GM12801 (cell line): Measurements from ENCODE around the gene TMEM121.

Experiments
- TF ChIP-seq, protein P1 (sequence below): IDR thresholded peaks from one replicate; pipeline ENCODE4 v1.5.1; 2011; ENCODE audit warnings: control low read depth; ENCODE audit not compliant: insufficient read length; ENCODE audit errors: extremely low read depth

TMEM121 gene

DNA sequence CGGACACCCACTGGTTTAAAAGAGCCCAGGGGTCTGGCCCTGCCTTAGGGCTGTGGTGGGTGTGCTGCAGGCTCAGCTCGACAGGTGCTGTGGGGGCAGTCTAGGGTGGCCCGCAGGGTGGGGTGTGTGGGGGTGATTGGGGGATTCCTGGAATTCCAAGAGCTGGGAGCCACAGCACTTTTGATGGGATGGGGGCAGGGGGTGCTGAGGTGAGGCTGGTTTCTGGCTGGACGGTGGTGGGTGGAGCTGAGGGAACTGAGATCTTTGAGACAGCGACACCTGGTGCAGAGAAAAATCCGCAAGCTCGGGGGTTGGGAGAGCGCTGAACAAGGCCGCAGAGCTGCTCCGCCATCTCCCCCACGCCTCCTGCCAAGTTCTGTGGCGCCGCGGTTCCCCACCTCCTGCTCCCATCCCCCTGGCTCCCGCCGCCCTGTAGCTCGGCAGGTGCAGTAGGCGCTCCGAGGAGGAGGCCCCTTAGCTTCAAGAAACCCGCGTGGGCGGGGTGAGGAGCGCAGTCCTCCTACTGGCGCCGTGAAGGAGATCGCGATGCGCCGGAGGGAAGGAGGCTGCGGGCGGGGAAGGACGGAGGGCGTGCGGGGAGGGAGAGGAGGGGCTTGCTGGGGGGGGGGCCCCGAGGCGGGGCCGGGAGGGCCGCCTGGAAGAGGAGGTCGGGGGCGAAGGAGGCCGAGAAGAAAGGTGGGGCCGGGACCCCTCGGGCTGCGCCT, 36.7 kb upstream of the TMEM121 start:
- TF ChIP-seq, protein P1, sequence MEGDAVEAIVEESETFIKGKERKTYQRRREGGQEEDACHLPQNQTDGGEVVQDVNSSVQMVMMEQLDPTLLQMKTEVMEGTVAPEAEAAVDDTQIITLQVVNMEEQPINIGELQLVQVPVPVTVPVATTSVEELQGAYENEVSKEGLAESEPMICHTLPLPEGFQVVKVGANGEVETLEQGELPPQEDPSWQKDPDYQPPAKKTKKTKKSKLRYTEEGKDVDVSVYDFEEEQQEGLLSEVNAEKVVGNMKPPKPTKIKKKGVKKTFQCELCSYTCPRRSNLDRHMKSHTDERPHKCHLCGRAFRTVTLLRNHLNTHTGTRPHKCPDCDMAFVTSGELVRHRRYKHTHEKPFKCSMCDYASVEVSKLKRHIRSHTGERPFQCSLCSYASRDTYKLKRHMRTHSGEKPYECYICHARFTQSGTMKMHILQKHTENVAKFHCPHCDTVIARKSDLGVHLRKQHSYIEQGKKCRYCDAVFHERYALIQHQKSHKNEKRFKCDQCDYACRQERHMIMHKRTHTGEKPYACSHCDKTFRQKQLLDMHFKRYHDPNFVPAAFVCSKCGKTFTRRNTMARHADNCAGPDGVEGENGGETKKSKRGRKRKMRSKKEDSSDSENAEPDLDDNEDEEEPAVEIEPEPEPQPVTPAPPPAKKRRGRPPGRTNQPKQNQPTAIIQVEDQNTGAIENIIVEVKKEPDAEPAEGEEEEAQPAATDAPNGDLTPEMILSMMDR, result no peak

DNA sequence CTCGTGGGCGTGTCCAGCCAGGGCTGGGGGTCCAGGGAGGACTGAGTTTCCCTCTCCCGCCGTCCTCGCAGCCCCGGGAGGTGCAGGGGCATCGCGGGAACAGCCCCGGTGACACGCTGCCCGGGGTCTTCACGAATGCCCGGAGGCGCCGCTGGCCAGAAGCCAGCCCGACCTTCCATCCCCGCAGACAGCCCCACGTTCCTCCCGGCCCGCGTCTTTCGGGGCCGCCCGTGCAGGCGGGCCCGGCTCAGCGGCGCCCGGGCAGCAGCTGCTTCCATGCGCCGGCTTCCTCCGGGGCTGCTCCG, 36.2 kb upstream of the TMEM121 start:
- TF ChIP-seq, protein P1, result no peak

DNA sequence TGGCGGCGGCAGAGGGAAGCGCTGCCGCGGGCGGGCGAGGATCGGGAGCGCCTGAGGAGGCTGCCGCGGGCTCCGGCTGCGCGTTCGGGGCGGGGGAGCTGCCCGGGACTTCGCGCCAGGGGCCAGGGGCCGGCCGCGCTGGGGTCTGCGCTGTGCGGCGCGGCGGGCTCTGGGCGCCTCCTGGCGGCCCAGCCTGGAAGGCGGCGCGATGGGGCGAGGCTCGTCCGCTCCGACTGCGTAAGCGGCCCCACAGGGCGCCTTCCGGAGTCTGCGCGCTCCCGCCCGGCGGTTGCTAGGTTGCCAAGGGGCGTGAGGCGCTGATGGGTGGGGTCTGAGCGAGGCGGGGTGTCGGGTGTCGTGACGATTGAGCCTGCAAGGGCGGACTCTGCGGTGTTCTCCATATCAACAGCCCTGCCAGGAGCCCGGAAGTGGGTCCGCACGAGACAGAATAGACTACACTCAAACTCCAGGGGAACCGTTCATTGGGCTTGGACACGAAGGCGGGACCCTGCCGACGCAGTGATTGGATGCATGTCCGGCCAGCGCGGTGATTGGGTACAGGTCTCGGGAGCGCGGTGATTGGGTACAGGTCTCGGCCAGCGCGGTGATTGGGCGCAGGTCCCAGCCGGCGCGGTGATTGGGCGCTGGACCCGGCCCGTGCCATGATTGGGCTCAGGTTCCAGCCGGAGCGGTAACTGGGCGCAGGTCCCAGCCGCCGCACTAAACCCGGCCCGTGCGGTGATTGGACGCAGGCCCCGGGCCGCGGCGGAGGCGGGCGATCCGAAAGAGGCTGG, 35.6 kb upstream of the TMEM121 start, which contains the start of gene TEDC1:
Gene TEDC1, plus strand, starts transcription at position 675 of the 794 bp plus-strand sequence. CDS start 130 bp downstream, outside the sequence.
- TF ChIP-seq, protein P1, result no peak

DNA sequence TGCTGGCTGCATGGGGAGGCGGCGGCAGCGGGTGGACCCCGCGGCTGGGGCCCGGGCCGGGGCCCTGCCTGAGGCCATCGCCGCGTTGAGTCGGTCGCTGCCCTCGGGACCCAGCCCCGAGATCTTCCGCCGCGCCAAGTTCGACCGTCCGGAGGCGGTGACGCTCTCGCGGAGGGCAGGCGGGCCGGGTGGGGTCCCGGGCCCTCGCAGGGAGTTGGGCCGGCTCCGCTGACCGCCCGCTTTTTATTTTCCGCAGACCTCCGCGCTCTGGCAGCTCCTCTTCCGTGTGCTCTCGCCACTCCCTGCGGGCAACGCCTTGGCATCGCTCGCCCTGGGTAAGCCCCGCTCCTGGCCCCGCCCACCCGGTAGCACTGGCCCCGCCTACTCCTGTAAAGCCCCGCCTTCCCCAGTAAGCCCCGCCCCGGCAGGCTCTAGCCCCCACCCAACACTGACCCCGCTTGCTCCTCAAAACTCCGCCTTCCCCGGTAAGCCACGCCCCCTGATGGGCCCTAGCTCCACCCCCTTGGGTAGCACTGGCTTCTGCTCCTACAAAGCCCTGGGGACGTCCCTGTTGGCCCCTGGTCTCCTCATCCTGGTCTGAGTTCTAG, 34.9 kb upstream of the TMEM121 start:
- TF ChIP-seq, protein P1, result no peak

DNA sequence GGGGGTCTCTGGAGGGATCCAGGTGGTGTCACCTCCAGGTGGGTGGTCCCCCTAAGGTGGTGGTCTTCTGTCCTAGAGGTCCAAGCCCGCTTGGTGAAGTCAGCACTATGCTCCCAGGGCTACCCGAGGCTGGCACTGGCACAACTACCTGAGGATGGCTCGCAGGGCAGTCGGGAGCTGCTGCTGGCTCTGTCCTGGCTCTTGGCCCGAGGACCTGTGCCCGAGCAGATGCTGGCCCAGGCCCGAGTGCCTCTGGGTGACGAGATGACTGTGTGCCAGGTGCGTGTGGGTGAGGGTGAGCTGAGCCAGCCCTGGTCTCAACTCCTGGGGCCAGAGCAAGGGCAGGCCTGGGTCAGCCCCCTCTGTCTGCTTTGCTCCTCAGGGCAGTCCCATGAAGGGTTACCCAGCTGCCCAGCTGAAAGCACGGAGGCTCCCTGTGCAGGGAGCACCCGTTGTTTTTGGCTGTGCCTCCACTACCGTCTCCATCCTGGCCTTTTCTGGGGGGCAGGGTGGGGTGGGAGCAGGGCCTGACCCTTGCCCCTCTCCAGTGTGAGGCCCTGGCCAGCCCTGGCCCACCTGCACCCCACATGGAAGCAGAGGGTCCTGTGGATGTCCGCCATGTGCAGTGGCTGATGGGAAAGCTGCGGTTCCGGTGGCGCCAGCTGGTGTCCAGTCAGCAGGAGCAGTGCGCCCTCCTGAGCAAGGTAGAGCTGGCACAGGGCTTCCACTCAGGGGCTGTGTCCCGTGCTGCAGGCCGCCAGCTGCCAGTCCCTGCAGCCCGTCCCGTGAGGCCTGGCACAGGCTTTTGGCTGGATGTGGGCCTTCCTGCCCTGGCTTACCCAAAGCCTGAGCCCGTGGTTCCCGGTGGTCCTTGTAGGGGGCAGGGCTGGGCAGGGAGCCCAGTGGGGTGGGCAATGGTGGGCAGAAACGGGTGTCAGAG, 34.1 kb upstream of the TMEM121 start:
- TF ChIP-seq, protein P1, result no peak

DNA sequence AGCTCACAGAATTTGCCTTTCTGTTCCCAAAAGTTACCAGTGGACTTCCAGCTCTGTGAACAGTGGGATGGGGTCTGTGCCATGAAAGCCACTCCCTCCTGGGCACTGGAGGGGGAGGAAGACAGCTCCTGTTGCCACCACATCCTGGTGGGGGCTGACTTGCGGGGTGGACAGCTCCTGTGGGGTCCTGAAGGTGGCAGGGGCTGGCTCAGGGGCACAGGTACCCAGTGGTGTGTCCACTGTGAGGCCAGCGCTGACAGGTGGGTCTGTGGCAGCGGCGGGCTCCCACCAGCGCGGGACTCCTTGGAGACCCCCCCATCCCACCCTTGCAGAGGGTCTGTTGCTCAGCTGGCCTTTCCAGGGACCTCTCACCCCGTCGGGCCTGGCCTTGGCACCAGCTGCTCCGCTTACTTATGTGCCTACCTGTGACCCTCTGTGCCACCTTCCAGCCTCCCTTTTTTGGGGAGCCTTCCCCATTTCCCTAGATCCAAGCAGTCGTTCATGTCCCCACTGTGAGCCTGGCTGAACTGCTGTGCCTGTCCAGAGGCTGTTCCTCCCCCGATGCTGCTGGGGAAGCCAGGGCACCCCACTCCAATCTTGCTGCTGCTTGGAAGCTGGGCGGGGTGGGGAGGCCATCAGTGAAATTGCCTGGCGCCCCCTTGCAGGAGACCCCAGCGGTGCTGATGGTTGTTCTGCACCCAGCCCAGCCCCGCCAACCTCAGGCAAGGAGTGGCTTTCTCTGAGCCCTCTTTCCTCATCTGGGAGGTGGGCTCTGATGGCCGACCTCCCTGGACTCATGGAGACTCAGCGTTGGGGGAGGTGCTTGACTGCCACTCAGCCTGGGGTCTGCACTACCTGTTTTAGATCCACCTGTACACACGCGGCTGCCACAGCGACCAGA, 33.2 kb upstream of the TMEM121 start:
- TF ChIP-seq, protein P1, result no peak
